ENCODE data around the gene LAMA5. TPM values are rescaled to one million over a fixed set of nuclear protein-coding genes. Genes with fewer than 3 reads are reported as not detected.

Gene LAMA5
- polyA plus RNA-seq, 2 of the 4 experiments (the other 2 are of a cell fraction), result 20.4 to 196 TPM

- CTCF ChIA-PET, result no interaction called here
Observed at GRCh38 chr20:62262064-62262463, 105.0 kb downstream of the LAMA5 start.

GRCh38 chr20:62259294-62259565 is 107.9 kb downstream of the LAMA5 start:
- ChIA-PET CTCF (interaction anchor here (0.7 to 2.3 kb wide), 4 partner anchors 13 to 23 kb away, joined by 3 to 7 read pairs (median 4); no protein-coding TSS in a partner anchor), POLR2A (no interaction called here)
- no peak overlapping the region for H3K4me3 ChIP-seq
- H3K27ac ChIP-seq, result no peak overlapping the region
- 93% methylated on average over 5 of the region's 8 CpGs for WGBS (ENCODE audit: missing lambda C conversion rate)
- ATAC-seq (no peak), FAIRE-seq (no peak), DNase-seq (ENCODE audit: low read depth in 1 of 2, low spot score in 1 of 2) (no peak)
- no peak overlapping the region for H3K4me2 ChIP-seq
- H3K9me3 ChIP-seq, result no peaks in the 10 kb centered on the region
- no peaks in the 10 kb centered on the region for H3K4me1 ChIP-seq
- no peak for TF ChIP-seq PBX3 (IDR thresholded peaks at IDR 0.05)
- TF ChIP-seq PHF8 (IDR thresholded peaks at IDR 0.05; ENCODE audit: borderline replicate concordance, low read depth), result no peak
- TF ChIP-seq KDM5A (IDR thresholded peaks at IDR 0.05), result no peak
- TF ChIP-seq HDAC2 (IDR thresholded peaks at IDR 0.05), result no peak
- no peak for TF ChIP-seq EHF (CRISPR knock-in tag; IDR thresholded peaks at IDR 0.05)
- TF ChIP-seq ZSCAN20 (CRISPR knock-in tag; IDR thresholded peaks at IDR 0.05), result no peak
- no peak for TF ChIP-seq TFCP2L1 (CRISPR knock-in tag; IDR thresholded peaks at IDR 0.05)
- no peak for TF ChIP-seq CEBPB (IDR thresholded peaks at IDR 0.05)
- TF ChIP-seq TP53 (CRISPR knock-in tag; IDR thresholded peaks at IDR 0.05), result no peak
- no peak for TF ChIP-seq GATA3 (IDR thresholded peaks at IDR 0.05; ENCODE audit: borderline replicate concordance)
- TF ChIP-seq JUN (IDR thresholded peaks at IDR 0.05), result no peak
- no peak for TF ChIP-seq HOXB13 (CRISPR knock-in tag; IDR thresholded peaks at IDR 0.05; ENCODE audit: low read depth)

More at GRCh38 chr20:62262064-62262463, 105.0 kb downstream of the LAMA5 start:
- H3K4me1 ChIP-seq, result no peaks in the 10 kb centered on the region
- 85% methylated on average over 9 of the region's 10 CpGs for WGBS (ENCODE audit: missing lambda C conversion rate)
- FAIRE-seq, result no peak
- TF ChIP-seq PBX3 (IDR thresholded peaks at IDR 0.05) (no peak), ELK1 (IDR thresholded peaks at IDR 0.05; ENCODE audit: low read depth, low read length) (no peak), JUNB (IDR thresholded peaks at IDR 0.05) (no peak)
- POLR2A ChIA-PET, result no interaction called here
- no peak for ATAC-seq
- H3K27ac ChIP-seq, result no peak overlapping the region
- no peak overlapping the region for H3K4me3 ChIP-seq
- peaks cover 15% of the 10 kb centered on the region; the same call in 2 of the 3 replicates for H3K9me3 ChIP-seq
- no peak overlapping the region for H3K4me2 ChIP-seq
- no peak for DNase-seq (ENCODE audit: low read depth in 1 of 2, low spot score in 1 of 2)

Other genes starting within 250 kb of the LAMA5 start
- gene LSM14B, start 244.8 kb downstream of the LAMA5 start, polyA plus RNA-seq (2011; rRNA removed), result 18.3 and 22.7 TPM in 2 replicates
- gene LSM14B, start 244.8 kb downstream of the LAMA5 start, polyA plus RNA-seq (2017; fragmentation: RNase III; extraction: RNeasy Plus Mini Kit Qiagen cat#74134 plus additional on column Dnase treatment), result 26.5 to 28.1 TPM (median 27.7 TPM) in 3 replicates
- gene PSMA7, start 223.9 kb downstream of the LAMA5 start, polyA plus RNA-seq (2011; rRNA removed), result 494 and 562 TPM in 2 replicates
- gene PSMA7, start 223.9 kb downstream of the LAMA5 start, polyA plus RNA-seq (2017; fragmentation: RNase III; extraction: RNeasy Plus Mini Kit Qiagen cat#74134 plus additional on column Dnase treatment), result 496 to 535 TPM (median 511 TPM) in 3 replicates
- gene SS18L1, start 223.5 kb downstream of the LAMA5 start, polyA plus RNA-seq (2011; rRNA removed), result 7.4 and 7.5 TPM in 2 replicates
- 12.0 to 13.1 TPM (median 12.9 TPM) in 3 replicates for gene SS18L1, start 223.5 kb downstream of the LAMA5 start, polyA plus RNA-seq (2017; fragmentation: RNase III; extraction: RNeasy Plus Mini Kit Qiagen cat#74134 plus additional on column Dnase treatment)
- 21.8 and 21.9 TPM in 2 replicates for gene MTG2, start 184.3 kb downstream of the LAMA5 start, polyA plus RNA-seq (2011; rRNA removed)
- 25.3 to 28.7 TPM (median 25.7 TPM) in 3 replicates for gene MTG2, start 184.3 kb downstream of the LAMA5 start, polyA plus RNA-seq (2017; fragmentation: RNase III; extraction: RNeasy Plus Mini Kit Qiagen cat#74134 plus additional on column Dnase treatment)
- gene HRH3, start 147.0 kb downstream of the LAMA5 start, polyA plus RNA-seq (2011; rRNA removed), result not detected in 2 replicates
- gene HRH3, start 147.0 kb downstream of the LAMA5 start, polyA plus RNA-seq (2017; fragmentation: RNase III; extraction: RNeasy Plus Mini Kit Qiagen cat#74134 plus additional on column Dnase treatment), result not detected in 3 replicates
- 12.8 and 14.8 TPM in 2 replicates for gene OSBPL2, start 128.8 kb downstream of the LAMA5 start, polyA plus RNA-seq (2011; rRNA removed)
- gene OSBPL2, start 128.8 kb downstream of the LAMA5 start, polyA plus RNA-seq (2017; fragmentation: RNase III; extraction: RNeasy Plus Mini Kit Qiagen cat#74134 plus additional on column Dnase treatment), result 13.7 to 15.3 TPM (median 14.6 TPM) in 3 replicates
- 68.9 and 87.9 TPM in 2 replicates for gene ADRM1, start 64.3 kb downstream of the LAMA5 start, polyA plus RNA-seq (2011; rRNA removed)
- gene ADRM1, start 64.3 kb downstream of the LAMA5 start, polyA plus RNA-seq (2017; fragmentation: RNase III; extraction: RNeasy Plus Mini Kit Qiagen cat#74134 plus additional on column Dnase treatment), result 121 to 131 TPM (median 130 TPM) in 3 replicates
- gene RPS21, start 19.8 kb upstream of the LAMA5 start, polyA plus RNA-seq (2011; rRNA removed), result 3,697 and 4,026 TPM in 2 replicates
- 2,862 to 2,938 TPM (median 2,871 TPM) in 3 replicates for gene RPS21, start 19.8 kb upstream of the LAMA5 start, polyA plus RNA-seq (2017; fragmentation: RNase III; extraction: RNeasy Plus Mini Kit Qiagen cat#74134 plus additional on column Dnase treatment)
- 3.9 and 5.0 TPM in 2 replicates for gene CABLES2, start 40.0 kb upstream of the LAMA5 start, polyA plus RNA-seq (2011; rRNA removed)
- 5.6 to 7.7 TPM (median 6.6 TPM) in 3 replicates for gene CABLES2, start 40.0 kb upstream of the LAMA5 start, polyA plus RNA-seq (2017; fragmentation: RNase III; extraction: RNeasy Plus Mini Kit Qiagen cat#74134 plus additional on column Dnase treatment)
- not detected in 2 replicates for gene RBBP8NL, start 60.2 kb upstream of the LAMA5 start, polyA plus RNA-seq (2011; rRNA removed)
- not detected in 3 replicates for gene RBBP8NL, start 60.2 kb upstream of the LAMA5 start, polyA plus RNA-seq (2017; fragmentation: RNase III; extraction: RNeasy Plus Mini Kit Qiagen cat#74134 plus additional on column Dnase treatment)
- gene GATA5, start 108.7 kb upstream of the LAMA5 start, polyA plus RNA-seq (2011; rRNA removed), result 0.21 and 0.22 TPM in 2 replicates
- 0.45 to 0.82 TPM (median 0.72 TPM) in 3 replicates for gene GATA5, start 108.7 kb upstream of the LAMA5 start, polyA plus RNA-seq (2017; fragmentation: RNase III; extraction: RNeasy Plus Mini Kit Qiagen cat#74134 plus additional on column Dnase treatment)

Measured in A549 (cell line).